ENCODE data around the gene ZFX.
A peak's percentile ranks its signal among the peaks of the same experiment; 100 is the strongest.

Gene ZFX

GRCh38 chrX:24232796-24233195, 83.3 kb downstream of the ZFX start:
- H3K79me2 ChIP-seq (ENCODE audit: insufficient read depth, low read depth) = no peaks in the 10 kb centered on the region
- H3K4me3 ChIP-seq (IDR thresholded peaks at IDR 0.05; ENCODE audit: insufficient read depth, low read depth, low read length) = no peak overlapping the region
- H2AFZ ChIP-seq (ENCODE audit: low read depth) = no peak overlapping the region
- H3K4me2 ChIP-seq = no peak overlapping the region
- no peaks in the 10 kb centered on the region for H3K36me3 ChIP-seq (ENCODE audit: insufficient read depth)
- H3K4me1 ChIP-seq (ENCODE audit: low read depth, poor library complexity, severe bottlenecking) = peaks cover 12% of the 10 kb centered on the region
- TF ChIP-seq CTCF (conservative IDR thresholded peaks at IDR 0.05; ENCODE audit: low read depth, low read length) = no peak
- H3K9ac ChIP-seq = no peak overlapping the region
- no peaks in the 10 kb centered on the region for H4K20me1 ChIP-seq (ENCODE audit: insufficient read depth)
- H3K27ac ChIP-seq = no peak overlapping the region
- no peaks in the 10 kb centered on the region for H3K27me3 ChIP-seq (ENCODE audit: insufficient read depth, low read depth)

GRCh38 chrX:24235084-24235710, 85.7 kb downstream of the ZFX start:
- Histone ChIP-seq H3K79me2 (ENCODE audit: insufficient read depth, low read depth) (no peaks in the 10 kb centered on the region), H3K4me1 (ENCODE audit: low read depth, poor library complexity, severe bottlenecking) (peaks cover 12% of the 10 kb centered on the region), H4K20me1 (ENCODE audit: insufficient read depth) (no peaks in the 10 kb centered on the region), H3K9ac (no peak overlapping the region; the same call in 1 of the 2 replicates), H3K4me3 (IDR thresholded peaks at IDR 0.05; ENCODE audit: insufficient read depth, low read depth, low read length) (no peak overlapping the region), H3K4me2 (peak overlapping the region; percentile 37), H3K27me3 (ENCODE audit: insufficient read depth, low read depth) (no peaks in the 10 kb centered on the region), H3K27ac (peak overlapping the region; percentile 34; the same call in 1 of the 2 replicates), H3K36me3 (ENCODE audit: insufficient read depth) (no peaks in the 10 kb centered on the region), H2AFZ (ENCODE audit: low read depth) (peak overlapping the region; percentile 45; the same call in 1 of the 2 replicates)
- TF ChIP-seq CTCF (conservative IDR thresholded peaks at IDR 0.05; ENCODE audit: low read depth, low read length) = no peak

GRCh38 chrX:24241822-24242648, 92.5 kb downstream of the ZFX start:
- H3K27ac ChIP-seq = no peak overlapping the region
- no peak overlapping the region for H2AFZ ChIP-seq (ENCODE audit: low read depth)
- no peak overlapping the region for H3K4me3 ChIP-seq (IDR thresholded peaks at IDR 0.05; ENCODE audit: insufficient read depth, low read depth, low read length)

GRCh38 chrX:24242649-24243175, 93.2 kb downstream of the ZFX start:
- H3K4me2 ChIP-seq = no peak overlapping the region
- H2AFZ ChIP-seq (ENCODE audit: low read depth) = no peak overlapping the region
- H3K36me3 ChIP-seq (ENCODE audit: insufficient read depth) = no peaks in the 10 kb centered on the region
- H3K4me1 ChIP-seq (ENCODE audit: low read depth, poor library complexity, severe bottlenecking) = no peaks in the 10 kb centered on the region
- no peaks in the 10 kb centered on the region for H4K20me1 ChIP-seq (ENCODE audit: insufficient read depth)
- TF ChIP-seq CTCF (conservative IDR thresholded peaks at IDR 0.05; ENCODE audit: low read depth, low read length) = no peak
- no peak overlapping the region for H3K27ac ChIP-seq
- H3K4me3 ChIP-seq (IDR thresholded peaks at IDR 0.05; ENCODE audit: insufficient read depth, low read depth, low read length) = no peak overlapping the region
- no peak overlapping the region for H3K9ac ChIP-seq
- H3K27me3 ChIP-seq (ENCODE audit: insufficient read depth, low read depth) = no peaks in the 10 kb centered on the region
- H3K79me2 ChIP-seq (ENCODE audit: insufficient read depth, low read depth) = no peaks in the 10 kb centered on the region

More at GRCh38 chrX:24241822-24242648, 92.5 kb downstream of the ZFX start:
- H3K36me3 ChIP-seq (ENCODE audit: insufficient read depth) = no peaks in the 10 kb centered on the region
- H4K20me1 ChIP-seq (ENCODE audit: insufficient read depth) = no peaks in the 10 kb centered on the region
- H3K4me2 ChIP-seq = no peak overlapping the region
- no peaks in the 10 kb centered on the region for H3K79me2 ChIP-seq (ENCODE audit: insufficient read depth, low read depth)
- H3K4me1 ChIP-seq (ENCODE audit: low read depth, poor library complexity, severe bottlenecking) = no peaks in the 10 kb centered on the region
- TF ChIP-seq CTCF (conservative IDR thresholded peaks at IDR 0.05; ENCODE audit: low read depth, low read length) = peak; percentile 46; the same call in 1 of the 2 replicates
- no peak overlapping the region for H3K9ac ChIP-seq
- no peaks in the 10 kb centered on the region for H3K27me3 ChIP-seq (ENCODE audit: insufficient read depth, low read depth)
